GM21423 (cell line): ENCODE data around the gene FUT2.

Source experiments
- ATAC-seq: cut with Tn5 transposase; IDR thresholded peaks from one replicate; pipeline ENCODE4 v1.9.1; 2021; ENCODE audit warnings: mild to moderate bottlenecking, moderate library complexity; ENCODE audit not compliant: unreplicated experiment

The FUT2 gene

DNA sequence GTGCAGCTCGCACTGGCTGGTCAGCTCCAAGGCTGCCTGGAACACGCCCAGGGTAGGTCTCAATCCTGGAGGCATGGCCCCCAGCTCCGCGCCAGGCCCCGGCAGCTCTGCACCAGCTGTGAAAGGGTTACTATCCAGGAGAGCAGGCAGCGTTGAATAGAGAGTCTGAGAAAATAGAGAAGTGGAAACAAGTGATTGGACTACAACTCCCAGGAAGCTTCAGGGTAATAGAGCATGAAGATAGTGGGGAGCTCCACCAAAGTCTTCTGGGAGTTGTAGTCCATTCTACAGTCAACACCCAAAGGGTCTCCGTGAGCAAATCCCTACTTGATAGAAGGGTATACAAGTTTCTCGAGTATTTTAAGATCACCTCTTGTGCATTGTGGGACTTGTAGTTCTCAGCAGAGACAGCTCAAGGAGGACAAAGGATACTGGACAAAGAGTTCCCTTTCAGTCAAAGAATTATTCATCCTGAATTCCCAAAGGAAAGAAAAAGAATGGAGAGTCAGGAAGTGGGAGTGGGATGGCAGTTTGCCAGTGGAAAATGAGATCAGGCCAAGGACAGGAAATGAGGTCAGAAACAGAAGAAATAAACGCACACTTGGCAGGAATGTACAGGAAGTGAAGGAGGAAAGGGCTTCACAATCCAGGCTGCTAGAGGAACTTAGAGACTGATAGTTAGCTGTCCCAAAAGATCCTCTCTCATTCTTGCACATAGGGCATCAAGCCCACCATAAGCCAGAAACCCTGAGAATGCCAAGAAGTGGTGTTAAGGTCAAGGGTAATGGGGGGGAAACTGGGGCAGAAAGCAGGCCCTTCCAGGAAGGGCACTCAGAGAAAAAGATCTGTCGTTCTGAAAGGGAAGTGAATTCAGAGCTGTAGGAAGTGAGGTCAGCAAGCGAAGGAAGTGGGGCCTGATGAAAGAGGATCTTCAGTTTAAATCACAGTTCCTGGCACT, 29.3 kb downstream of the FUT2 start:
- ATAC-seq = no peak

DNA sequence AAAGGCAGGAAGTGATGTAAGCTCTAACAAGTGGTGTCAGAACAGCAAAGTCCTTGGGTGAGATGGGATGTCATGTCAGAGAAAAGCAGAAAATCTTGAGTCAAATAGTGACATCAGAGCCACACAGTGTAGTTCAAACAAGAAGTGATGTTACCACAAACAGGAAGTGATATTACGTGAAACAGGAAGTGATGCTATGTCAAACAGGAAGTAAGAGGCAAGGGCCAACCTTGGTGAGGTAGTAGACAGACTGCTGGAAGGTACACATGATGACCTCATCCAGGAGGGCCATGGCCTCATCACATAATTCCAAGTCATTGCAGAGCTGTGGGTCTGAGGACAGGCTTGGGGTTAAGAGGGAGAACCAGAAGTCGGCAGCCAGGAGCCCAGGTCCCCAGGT, 30.8 kb downstream of the FUT2 start:
- ATAC-seq = no peak

DNA sequence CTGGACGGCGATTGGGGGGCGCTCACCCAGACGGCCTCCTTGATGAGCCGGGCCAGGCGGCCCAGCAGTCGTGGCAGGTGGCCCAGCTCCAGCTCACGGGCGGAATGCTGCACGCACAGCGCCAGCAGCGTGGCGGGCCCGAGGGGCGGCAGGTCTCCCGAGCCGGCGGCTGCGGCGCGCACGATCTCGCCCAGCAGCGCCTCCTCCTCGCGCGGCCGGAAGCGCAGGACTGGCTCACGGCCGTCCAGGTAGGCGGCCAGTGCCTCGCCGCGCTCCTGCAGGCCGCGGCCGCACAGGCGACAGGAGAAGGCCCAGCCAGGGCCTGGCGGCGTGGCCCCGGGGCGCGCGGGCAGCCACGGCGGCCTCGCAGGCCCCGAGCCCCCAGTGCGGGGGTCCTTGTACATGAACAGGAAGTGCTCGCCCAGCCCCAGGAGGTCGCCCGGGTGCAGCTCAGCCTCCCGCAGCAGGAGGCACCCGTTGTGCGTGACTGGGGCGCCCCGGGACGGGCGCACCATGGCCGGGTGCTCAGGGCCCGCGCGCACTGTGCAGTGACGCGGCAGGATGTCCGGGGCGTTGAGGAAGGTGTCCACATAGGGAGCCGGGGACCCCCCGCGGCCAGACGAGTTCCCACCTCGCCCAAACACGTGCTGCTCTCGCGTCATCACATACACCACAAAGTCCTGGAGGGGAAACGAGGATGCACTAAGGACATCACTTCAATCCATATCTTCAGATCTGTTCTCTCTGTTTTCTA, 33.3 kb downstream of the FUT2 start:
- ATAC-seq = no peak

DNA sequence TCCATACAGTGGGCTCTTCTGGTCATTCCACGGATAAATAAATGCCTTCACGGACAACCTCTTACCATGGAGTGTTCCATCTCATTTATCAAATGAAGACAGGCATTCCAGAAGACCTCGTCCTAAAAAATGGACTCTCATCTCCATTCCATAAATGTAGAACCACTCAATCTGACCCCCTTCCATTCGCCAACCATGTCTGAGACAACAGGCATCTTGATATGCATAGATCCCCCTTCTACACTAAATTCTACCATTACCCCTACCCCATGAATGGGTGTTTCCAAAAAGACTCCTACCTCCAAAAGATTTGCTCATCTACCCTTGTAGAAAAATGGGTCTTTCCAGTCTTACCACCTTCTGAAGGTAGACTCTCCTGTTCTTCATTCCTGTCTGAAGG, 35.7 kb downstream of the FUT2 start:
- no peak for ATAC-seq

GRCh38 chr19:48734625-48735024, 38.9 kb downstream of the FUT2 start:
- no peak for ATAC-seq

GRCh38 chr19:48735031-48735615, 39.4 kb downstream of the FUT2 start:
- no peak for ATAC-seq

DNA sequence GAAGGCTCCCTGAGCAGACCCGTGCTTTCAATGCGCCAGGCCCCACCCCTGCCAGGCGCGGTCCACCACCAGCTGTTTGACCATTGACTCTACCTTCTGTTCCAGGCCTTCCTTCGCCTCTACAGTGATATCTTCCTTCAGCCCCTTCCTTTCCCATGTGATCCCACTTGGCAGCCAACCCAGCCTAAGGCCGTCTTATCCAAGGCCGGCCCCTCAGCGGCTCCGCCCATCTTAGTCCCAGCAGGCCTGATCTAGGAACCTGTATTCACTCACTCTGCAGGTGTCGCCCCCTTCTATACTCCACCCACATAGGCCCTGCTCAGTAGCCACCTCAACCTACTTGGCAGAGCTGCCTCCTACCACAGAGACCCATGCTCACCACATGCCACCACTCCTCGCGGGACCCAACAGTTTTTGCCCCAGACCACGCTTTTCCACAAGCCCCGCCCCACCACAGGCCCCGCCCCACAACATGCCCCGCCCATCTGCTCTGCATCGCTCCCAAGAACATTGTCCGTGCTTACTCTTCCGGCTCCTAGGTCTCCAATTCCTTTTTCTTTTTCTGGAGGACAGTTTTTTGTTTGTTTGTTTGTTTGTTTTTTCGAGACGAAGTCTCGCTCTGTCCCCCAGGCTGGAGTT, 41.7 kb downstream of the FUT2 start:
- no peak for ATAC-seq

DNA sequence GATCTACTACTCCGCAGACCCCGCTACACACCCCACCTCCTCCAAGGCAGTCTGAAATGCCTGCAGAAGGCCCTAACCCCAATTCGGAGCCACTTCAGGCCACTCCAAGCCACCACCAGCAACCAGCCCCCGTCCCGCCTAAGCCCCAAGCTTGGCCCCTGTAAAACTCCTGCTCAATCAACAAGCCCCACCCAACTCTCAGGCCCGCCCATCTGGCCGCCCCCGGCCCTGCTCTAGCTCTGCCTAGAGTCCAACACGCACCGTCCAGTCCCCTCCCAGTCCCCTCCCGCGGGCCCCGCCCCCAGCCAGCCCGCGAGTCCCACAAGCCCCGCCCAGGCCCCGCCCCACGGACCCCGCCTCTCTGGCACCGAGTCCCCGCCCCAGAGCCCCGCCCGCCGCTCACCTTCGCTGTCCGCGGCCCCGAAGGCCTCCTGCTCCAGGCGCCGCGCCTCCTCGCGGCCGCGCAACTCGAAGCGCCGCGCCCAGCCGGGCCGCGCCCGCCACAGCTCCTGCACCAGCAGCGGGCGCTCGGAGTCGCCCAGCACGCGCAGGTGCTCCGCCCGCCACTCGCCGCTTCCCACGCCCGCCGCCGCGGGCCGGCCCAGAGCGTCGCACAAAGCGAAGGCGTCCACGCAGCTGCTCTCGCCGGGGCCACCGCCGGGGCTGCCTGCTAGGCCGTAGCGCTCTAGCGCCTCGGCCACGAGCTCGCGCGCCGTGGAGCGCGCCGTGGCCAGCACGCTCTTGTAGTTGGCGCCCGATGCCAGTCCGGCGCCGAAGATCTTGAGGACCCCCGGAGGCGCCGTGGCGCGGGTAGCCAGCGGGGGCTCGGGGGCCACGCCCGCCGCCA, 43.0 kb downstream of the FUT2 start:
- peak; percentile 77 for ATAC-seq

DNA sequence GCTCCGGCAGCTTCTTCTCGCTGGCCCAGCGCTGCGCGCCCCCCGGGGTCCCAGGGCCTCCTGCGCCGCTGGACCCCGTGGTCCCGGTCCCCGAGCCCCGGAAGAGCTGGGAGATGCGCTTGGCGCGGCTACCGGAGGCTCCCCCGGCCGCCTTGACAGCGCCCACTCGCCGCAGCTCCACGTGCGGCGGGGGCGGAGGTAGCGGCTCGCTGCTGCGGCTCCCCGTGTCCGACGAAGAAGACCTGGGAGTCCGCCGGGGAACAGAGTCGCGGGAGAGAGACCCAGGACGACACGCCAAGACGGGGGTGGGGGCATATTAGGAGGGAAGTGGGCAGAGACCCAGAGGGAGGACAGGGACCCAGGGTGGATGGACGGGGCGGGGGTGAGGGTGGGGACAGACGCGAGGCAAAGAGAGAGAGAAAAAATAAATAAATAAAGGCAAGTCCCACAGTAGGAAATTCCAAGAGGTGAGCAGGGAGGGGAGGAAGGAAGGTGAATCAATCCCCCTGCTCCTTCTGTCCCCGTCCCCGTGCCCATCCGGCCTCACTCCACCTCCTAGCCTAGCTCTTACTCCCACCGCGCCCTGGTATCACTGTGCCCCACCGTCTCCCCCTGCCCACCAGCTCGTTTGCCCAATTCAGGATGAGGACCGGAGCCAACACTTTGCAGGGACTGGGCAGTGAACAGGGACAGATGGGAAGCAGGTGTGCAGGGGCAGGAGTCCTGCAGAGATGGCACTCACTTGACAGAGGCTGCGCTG, 43.8 kb downstream of the FUT2 start:
- ATAC-seq = no peak

DNA sequence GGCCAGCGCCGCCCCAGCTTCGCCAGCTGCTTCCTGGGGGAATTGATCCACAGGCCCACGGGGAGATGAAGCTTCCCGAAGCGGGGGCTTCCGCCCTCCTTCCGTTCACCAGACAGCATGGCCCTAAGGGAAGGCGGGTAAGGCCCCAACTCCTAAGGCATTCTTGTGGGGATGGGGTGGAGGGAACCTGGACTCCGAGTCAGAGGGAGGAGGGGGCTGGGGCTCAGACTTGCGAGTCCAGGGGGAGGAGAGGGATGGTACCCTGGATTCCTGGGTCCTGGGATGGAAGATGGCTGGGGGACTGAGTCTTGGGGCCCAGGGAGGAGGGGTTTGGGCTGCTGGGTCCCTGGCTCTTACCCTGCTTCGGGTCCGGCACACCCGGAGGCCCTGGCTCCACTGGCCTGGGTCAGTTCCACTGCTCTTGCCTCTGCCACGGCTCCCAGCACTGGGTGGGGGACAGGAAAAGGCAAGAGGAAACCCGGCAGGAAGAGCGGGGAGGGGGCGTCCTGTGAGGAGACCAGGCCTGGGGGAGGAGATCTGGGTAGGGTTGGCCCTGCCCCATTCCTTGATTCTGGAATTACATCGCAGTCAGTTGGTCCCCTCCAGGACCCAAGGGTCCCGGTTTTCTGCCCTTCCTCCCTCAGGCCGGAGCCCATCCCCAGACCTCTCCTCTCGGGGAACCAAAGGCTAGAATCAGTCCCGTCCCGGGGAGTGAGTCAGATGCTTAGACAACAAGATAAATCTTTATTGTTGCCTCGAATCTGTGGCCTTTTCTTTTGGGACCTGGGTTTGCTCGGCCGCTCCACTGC, 44.6 kb downstream of the FUT2 start, which contains the start of gene RASIP1:
TSS of gene RASIP1 (minus strand) at position 447 of the 809 bp plus-strand sequence. CDS start at position 119, 328 bp downstream.
- ATAC-seq = no peak

DNA sequence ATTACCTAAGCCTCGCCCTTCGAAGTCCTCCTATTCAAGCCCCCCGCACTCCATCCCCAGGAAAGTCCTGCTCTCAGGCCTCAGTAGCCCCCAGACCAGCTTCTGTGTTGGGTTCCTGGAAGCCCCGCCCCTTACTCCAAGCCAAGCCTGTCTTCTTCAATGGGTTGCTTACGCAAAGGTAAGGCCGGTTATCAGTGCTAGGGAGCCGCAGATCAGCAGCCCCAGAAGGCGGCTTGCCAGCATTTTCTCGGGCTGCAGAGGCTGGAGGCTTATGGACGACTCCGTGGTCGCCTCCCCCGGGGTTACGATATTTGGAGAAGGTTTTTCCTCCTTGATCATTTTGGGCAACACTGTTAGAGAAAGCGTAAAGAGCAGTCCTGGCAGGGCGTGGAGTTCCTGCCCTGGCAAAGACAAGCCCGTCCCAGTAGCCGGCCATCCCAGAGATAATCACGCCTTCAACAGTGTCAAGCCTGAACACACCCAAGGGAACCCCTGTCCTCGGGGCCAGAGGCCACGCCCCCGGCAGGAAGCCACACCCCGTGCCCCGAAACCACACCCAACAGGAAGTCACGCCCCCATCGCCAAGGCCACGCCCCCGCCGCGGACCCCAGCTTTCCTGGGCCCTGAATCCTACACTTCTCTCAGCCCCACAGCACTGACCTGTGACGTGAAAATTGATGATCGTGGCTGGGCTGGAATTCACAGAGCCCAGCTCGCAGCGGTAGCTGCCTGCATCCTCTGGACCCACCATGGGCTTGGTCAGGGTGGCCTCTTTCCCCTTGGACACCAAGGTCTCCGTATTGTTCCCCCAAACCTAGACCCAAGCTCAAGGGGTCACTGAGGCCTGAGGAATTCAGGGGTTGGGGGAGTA, 45.6 kb downstream of the FUT2 start:
- no peak for ATAC-seq

DNA sequence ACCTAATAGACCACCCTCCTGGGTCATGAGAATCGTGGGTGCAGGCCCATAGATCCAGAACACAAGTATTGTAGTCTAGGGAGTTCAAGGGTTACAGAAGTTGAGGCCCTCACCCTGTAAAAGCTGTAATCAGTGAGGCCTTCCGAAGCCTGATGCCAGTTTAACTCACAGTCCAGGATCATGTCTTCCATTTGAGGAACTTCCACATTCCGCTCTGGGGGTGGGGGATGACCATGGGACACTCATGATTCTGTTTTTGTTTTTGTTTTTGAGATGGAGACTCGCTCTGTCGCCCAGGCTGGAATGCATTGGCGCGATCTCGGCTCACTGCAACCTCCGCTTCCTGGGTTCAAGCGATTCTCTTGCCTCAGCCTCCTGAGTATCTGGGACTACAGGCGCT, 46.3 kb downstream of the FUT2 start:
- no peak for ATAC-seq

DNA sequence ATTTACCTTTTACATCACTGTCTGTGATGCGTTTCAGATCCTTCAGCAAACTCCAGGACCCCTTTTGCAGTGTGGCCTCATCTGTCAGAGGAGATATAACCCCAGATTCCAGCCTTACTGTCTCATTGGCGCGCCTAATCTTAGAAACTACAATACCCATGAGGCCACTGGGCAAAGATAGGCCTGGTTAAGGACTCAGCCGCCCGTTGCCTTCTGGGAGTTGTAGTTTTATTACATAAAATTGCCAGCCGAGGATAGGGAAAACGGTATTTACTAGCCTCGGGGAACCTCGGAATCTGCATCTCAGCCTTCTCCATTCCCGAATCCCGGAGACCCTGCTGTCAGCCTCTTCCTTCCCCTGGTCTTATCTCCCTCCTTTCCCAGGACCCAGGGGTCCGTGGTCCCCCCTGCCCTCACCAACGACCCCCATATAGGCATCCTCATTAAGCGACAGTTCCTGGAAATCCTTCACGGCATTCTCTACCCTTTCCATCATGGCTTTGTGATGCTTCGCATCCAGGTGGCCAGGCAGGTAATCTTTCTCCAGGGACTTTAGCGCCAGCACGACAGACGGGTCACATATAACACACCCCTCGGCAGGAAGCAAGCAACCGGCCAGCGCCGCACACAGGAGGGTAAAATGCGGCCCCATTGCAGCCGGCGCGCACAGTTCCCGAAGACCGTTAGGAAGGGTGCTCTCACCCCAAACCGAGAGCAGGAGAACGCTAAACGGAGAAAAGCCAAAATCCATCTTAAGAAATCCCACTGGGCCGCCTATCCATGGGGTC, 49.6 kb downstream of the FUT2 start:
- ATAC-seq = no peak

DNA sequence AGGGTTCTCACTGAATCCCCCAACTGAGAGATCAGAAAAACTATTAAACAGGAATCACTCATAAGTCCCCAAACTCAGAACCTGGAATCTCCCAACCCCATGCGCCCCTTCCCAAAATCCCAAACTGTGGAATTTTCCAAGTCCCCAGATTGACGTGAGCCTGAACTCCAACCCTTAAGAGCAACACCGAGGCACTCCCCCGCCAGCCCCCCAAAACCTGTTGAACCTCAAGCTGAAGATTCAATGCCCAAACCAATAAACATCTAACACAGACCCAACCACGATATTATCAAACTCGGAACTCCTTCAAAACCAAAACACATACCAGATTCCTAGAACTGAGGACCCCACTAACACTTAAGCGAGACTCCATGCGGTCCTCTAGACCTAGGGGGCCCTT, 50.3 kb downstream of the FUT2 start:
- ATAC-seq = no peak

GRCh38 chr19:48746738-48747575, 51.2 kb downstream of the FUT2 start, which contains the start of gene IZUMO1:
TSS of gene IZUMO1 (minus strand) at chr19:48746909. CDS start at chr19:48745859, 1,050 bp downstream.
- ATAC-seq = no peak
